HL-60/S4 (cell line): ENCODE data around the gene WNK1.
"Not testable (repeated sequence)": the region's sequence is repeated elsewhere in the genome, so short reads cannot be mapped to it uniquely, and the experiment has no call there.

Experiments used
- in situ Hi-C: fragments of 300-500 bp; cut with MboI; formaldehyde crosslinking; loops from 2 replicates; pipeline ENCODE4 v1.14.3; 2022; ENCODE audit warnings: low sequenced_read_pairs

The WNK1 gene

DNA sequence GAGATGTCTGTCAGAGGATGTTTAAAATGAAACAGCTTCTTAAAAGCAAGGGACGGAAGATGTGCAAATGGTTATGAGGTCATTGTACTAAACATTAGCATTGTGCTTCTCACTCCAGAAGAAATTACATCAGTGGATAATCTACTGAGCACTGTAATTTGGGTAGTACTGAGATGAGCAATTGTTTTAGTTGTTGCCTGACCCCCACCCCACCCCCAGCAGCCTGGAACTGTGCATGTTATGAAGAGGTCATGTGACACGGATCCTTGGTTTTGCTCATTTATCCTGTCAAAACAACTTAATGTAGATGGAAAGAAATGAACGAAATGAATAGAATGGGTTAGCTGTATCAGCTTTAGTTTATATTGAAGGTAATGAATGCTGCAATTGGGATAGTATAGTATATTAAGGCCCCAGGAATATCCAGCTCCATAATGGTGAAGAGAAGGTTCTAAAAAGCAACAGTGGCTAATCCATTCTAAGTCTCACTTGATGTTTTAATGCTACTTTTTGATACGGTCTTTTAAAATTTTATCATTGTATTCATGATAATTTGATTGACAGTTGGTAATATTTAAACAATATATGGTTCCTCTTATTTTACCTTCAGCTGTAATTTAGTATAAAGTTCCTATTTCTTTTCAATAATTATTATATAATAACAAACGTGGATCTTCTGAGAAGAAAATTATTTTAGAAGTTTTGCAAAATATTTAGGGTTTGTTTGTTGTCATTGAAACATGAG, 58.5 kb downstream of the WNK1 start:
- in situ Hi-C loops, result loop anchor here (25.0 kb wide), 2 partner anchors 276 to 776 kb away; partner anchors contain the start of gene FBXL14

DNA sequence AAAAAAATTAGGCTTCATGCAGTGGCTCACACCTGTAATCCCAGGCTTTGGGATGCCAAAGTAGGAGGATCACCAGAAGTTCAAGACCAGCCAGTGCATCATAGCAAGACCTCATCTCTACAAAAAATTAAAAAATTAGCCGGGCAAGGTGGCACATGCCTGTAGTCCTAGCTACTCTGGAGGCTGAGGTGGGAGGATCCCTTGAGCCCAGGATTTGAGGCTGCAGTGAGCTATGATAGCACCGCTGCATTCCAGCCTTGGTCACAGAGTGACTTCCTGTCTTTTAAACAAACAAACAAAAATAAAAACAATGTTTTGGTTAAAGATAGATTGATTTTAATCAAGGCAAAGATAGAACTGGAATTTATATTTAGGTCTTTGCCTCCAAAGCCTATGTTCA, 60.6 kb downstream of the WNK1 start:
- in situ Hi-C loops, result loop anchor here (25.0 kb wide), 2 partner anchors 274 to 774 kb away; partner anchors contain the start of gene FBXL14

DNA sequence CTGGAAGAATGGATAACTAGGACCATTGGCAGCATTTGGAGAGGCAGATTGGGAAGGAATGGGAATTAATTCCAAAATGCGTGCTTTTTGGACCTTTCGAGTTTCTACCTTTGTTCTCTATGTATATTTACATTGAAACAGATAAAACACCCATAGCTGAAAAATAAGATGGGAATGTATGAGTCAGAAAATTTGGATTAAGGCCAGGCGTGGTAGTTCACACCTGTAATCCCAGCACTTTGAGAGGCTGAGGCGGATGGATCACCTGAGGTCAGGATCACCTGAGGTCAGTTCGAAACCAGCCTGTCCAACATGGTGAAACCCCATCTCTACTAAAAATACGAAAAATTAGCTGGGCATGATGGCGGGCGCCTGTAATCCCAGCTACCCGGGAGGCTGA, 65.1 kb downstream of the WNK1 start:
- in situ Hi-C loops, result loop anchor here (5.0 to 25.0 kb wide), 3 partner anchors 240 to 770 kb away; partner anchors contain the start of gene FBXL14

DNA sequence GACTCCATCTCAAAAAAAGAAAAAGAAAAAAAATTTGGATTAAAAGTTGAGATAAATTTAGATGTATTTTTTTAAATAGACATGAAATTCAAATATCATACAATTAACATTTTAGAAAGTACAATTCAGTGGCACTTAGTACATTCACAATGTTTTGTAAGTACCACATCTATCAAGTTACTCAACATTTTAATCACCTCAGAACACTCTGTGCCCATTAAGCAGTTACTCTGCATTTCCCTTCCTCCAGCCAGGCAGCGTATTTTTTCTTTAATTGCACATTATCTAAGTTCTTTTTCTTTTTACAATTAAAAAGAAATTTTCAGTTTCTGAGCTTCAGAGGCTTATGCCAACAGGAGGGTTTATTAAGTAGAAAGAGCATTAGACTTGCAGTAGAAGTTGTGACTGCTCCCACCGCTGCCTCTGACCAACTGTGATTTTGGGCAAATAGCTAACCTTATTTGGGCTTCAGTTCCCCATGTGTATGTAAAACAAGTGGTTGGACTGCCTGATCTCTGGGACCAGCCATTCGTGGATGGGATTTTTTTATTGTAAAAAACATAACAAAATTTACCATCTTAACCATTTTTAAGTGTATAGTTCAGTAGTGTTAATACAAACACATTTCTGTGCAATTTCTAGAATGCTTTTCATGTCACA, 65.7 kb downstream of the WNK1 start:
- in situ Hi-C loops, result loop anchor here (5.0 to 25.0 kb wide), 3 partner anchors 241 to 769 kb away; partner anchors contain the start of gene FBXL14

DNA sequence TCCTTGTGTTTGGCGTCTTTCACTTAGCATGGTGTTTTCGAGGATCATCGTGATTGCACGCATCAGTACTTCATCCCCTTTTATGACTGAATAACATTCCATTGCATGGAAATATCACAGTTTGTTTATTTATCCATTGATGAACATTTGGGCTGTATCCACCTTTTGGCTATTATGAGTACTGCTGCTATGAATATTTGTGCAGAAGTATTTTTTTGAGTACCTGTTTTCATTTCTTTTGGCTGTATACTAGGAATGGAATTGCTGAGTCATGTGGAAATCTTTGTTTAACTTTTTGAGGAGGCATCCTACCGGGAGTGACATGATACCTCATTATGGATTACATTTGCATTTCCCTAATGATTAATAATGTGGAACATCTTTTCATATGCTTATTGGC, 66.4 kb downstream of the WNK1 start:
- in situ Hi-C loops, result loop anchor here (5.0 to 25.0 kb wide), 3 partner anchors 241 to 769 kb away; partner anchors contain the start of gene FBXL14

DNA sequence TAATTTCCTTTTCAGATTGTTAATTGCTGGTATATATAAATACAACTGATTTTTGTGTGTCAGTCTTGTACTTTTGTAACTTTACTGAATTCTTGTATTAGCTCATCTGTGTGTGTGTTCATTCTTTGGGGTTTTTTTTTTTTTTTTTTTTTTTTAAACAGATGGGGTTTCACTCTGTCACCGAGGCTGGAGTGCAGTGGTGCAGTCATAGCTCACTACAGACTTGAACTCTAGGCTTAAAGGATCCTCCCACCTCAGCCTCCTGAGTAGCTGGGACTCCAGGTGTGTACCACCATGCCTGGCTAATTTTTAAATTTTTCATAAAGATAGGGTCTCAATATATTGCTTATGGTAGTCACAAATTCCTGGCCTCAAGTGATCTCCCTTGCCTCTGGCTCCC, 68.0 kb downstream of the WNK1 start:
- in situ Hi-C loops, result loop anchor here (25.0 kb wide), 2 partner anchors 267 to 767 kb away; partner anchors contain the start of gene FBXL14

DNA sequence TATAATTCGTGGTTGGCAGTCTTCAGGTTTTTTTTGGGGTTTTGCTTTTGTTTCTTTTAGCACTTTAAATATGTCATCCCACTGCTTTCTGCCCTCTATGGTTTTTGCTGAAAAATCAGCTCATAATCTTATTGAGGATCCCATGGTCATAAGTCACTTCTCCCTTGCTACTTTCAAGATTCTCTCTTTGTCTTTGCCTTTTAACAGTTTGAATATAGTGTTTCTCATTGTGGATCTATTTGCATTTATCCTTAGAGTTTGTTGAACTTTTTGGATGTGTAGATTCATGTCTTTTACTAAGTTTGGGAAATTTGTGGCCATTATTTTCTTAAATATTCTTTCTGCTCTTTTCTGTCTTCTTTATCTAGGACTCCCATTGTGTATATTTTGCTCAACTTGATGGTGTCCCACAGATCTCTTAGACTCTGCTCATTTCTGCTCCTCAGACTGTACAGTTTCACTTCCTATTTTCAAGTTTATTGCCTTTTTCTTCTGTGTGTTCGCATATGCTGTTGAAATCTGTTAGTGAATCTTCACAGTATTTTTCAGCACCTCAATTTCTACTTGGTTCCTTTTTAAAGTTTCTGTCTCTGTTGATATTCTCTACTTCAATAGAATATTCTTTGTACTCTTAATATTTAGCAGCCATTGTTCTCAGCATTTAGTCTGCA, 70.8 kb downstream of the WNK1 start:
- in situ Hi-C loops, result loop anchor here (25.0 kb wide), 2 partner anchors 264 to 764 kb away; partner anchors contain the start of gene FBXL14

DNA sequence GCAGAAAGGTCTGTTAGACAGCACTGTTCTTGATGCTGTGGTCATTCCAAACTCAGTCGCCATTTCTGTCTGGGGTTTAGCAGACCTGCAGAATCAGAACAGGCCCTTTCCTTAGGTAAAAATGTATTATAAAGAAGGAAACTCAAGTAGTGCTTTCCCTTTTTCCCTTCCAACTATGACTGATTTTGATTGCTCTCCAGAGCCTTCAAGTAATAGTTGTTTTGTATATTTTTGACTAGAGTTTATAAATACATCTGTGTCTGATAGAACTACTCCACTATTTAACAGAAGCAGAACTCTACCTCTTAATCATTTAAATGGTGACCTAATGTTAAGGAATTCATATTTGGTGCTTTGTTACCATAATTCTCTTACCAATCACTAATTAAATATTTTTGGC, 74.0 kb downstream of the WNK1 start:
- in situ Hi-C loops, result no loop called here

DNA sequence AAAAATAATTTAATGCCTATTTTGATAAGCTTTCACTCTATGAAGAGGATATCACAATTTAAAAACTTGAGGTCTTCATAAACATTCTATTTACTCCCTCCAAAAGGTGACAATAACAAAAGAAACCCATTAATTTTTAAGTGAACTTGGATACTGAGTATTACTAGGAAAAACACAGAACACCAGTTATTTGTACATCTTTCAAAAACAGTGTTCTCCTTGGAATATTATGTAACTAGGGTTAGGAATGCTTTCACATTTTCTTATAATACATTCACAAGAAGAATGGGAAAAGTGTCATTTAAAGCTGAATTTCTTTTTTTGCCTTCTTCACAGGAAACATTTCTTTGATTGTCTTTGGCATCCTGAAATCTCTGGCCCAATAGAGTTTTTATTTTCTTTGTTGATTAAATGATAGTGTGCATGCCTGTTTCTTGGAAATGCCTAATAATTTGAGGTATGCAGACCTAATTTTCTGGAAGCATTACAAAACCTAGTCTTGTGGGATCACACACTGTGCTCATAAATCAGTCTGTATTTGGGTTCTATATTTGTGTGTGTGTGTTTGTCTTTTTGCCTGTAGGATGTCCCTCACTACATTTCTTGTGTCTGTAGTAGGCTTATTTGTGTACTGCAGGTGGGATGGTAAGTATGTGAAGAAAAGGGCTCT, 76.5 kb downstream of the WNK1 start:
- in situ Hi-C loops, result no loop called here

DNA sequence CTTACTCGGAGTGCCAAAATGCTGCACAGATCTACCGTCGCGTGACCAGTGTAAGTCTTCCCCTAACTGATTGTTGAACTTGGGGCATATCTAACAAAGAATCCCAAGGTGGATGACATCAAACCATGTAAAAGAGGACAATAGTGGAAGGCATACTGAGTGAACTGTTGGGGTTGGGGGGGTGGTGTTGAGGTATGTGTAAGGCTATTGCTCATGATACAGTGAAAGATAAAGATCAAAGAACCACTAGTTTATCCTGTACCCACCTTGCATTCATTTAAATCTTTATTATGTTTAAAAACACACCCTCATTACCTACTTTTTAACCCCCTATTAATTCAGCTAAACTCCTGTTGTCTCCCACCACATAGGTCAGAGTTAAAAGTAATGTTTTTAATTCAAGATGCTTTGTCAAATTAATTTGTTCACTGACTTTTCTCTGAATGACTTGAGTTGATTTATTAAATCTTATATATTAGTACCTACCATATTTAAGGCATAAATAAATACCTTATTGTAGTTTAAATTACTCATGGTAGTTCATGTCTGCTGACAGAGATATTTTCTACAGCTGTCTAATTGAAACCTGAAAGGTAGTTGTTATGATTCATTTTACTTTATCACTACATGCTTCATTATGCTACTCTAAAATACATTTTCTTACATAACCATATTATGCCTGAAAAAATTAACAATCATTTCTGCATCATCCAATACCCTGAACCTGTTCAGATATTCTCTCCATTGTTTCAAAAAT, 77.9 kb downstream of the WNK1 start:
- in situ Hi-C loops, result no loop called here

DNA sequence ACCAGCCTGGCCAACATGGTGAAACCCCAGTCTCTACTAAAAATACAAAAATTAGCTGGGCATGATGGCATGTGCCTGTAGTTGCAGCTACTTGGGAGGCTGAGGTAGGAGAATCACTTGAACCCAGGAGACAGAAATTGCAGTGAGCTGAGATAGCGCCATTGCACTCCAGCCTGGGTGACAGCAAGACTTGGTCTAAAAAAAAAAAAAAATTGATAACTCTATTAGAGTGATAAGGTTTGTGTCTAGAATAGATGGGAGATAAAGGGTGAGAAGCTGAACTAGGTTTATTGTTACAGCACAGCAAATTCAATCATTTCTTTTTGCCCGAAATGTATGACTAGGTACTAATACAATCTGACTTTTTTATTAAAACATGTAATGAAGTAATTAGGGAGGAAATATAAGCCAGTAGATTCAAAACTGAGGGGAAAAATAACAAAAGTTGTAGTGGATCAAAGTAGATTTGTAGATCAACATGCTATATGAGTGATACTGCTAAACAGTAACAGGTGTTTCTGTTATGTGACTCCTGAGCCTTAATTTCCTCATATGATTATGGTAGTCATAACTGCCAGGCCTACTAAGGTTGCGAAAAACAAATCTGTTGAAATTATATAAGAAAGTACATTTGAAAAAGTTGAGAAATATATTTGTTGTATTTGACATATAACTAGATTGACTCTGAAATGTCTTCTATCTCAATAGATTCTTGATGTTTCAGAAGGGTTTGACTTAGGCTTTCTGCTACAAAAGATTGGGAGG, 83.6 kb downstream of the WNK1 start:
- in situ Hi-C loops, result no loop called here

DNA sequence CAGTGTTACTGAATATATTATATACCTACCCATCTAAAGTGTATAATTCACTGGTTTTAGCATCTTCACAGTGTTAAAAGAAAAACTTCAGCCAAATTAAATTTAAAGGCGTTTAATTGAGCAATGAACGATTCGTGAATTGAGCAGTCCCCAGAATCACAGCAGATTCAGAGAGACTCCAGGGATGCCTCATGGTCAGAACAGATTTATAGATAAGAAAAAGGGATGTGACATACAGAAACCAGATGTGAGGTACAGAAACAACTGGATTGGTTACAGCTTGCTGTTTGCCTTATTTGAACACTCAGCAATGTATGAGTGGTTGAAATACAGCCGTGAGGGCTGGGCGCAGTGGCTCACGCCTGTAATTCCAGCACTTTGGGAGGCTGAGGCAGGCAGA, 84.6 kb downstream of the WNK1 start:
- in situ Hi-C loops, result no loop called here

DNA sequence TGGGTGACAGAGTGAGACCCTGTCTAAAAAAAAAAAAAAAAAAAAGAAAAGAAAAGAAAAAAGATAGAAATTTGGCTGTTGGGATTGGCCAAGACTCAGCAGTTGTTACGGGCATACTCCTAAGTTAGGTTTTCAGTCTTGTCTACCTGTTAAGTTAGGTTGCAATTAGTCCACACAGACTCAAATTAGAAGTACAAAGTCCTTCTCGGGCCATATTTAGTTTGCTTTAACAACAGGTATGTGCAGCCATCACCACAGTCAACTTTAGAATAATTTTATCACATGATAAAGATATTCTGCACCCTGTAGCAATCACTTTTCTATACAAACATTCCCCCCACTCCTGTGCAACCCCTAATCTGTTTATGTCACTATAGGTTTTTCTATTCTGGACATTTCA, 85.2 kb downstream of the WNK1 start:
- in situ Hi-C loops, result no loop called here

DNA sequence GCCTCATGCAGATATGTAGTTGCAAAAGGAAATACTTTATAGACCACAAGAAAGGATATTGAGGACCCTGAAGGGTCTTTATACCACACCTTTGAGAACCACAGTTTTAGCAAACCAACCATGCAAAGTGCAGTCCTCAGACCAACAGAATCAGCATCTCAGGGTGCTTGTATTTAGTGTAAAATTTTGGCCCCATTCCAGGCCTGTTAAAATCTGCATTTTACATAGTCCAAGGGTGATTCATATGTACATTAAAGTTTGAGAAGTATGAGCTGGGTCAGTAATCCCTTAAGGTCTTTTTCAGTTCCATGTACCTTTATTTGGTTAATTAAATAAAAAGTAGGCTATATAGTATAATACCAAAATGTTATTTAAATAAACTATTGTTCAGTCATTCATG, 91.2 kb downstream of the WNK1 start:
- in situ Hi-C loops, result no loop called here

DNA sequence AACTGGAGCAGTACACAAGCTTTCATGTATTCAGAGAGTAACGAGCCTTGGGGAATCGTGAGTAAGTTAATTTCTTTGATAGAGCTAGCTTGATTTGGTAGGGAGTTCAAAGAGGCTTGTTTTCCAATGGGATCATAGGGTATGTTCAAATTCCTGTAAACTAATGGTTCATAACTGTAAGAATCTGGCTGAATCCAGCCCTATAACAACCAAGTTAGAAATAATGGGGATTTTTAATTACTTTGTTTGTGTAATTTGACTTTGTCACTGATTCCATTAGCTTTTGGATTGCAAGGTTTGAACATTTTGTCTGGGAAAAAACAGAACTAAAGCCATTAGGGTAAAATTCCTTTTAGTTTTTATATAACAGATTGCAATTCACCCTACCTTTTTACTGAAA, 94.0 kb downstream of the WNK1 start:
- in situ Hi-C loops, result no loop called here

DNA sequence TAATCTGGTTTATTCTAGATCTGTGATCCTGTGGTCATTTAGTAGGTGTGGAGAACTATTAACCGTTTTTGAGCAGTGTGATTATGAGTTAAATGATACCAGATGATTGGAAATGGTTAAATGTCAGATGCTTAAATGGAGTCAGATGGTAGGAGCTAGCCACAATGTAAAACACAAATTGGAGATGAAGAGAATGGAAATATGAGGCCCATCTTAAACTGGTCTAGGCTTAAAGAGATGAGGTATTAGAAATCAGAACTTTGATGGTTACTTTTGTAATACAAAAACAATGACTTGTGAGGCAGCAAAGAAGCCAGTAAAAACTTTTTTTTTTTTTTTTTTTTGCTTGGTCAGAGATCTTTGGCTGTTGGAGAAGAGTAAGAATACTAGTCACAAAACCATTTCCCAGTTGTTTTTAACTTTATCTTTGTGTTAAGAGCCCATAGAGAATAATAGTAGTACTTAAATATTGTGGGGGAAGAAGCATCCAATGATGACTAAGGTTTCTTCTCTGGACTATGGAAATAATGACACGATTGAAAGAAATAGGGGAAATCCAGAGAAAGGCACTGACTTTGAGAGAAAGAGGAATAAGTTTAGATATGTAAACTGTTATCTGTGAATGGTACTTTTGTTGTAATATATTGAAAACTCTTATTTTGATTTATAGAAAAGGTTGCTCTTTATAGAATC, 95.9 kb downstream of the WNK1 start:
- in situ Hi-C loops, result no loop called here

DNA sequence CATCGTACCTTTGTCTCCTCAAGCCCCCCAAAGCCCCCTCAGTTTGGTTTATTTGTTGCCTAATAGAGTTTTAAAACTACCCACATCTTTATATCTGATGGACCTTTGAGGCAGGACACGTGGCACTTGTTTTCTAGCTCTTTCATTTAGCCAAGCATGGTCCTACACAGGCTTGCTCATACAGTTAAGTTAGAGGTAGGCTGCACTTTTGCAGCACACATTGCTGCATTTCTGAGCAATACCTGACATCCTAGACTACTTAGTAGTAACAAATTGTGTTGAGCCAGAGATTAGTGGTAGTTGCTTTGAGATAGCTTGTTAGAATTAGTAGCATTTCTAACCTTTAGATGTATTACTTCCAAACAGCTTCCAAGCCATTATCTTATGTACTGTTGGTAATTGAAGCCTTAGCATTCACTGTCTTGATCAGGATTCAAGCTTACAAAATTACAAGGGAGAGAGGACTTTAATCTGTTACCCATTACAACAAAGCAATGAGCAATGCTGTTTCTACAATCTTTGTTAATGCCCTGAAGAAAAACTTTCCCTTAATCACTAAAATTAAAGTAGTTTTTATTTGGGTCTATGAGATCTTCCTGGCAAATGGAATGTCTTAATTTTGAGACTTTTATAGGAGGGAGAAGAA, 96.6 kb downstream of the WNK1 start:
- in situ Hi-C loops, result no loop called here

DNA sequence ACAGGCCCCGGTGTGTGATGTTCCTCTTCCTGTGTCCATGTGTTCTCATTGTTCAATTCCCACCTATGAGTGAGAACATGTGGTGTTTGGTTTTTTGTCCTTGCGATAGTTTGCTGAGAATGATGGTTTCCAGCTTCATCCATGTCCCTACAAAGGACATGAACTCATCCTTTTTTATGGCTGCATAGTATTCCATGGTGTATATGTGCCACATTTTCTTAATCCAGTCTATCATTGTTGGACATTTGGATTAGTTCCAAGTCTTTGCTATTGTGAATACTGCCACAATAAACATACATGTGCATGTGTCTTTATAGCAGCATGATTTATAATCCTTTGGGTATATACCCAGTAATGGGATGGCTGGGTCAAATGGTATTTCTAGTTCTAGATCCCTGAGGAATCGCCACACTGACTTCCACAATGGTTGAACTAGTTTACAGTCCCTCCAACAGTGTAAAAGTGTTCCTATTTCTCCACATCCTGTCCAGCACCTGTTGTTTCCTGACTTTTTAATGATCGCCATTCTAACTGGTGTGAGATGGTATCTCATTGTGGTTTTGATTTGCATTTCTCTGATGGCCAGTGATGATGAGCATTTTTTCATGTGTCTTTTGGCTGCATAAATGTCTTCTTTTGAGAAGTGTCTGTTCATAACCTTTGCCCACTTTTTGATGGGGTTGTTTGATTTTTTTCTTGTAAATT, 97.5 kb downstream of the WNK1 start:
- in situ Hi-C loops, result not testable (repeated sequence)
